ENCODE measurements around the gene UBASH3A. TPM values are rescaled to one million over a fixed set of nuclear protein-coding genes. Genes with fewer than 3 reads are reported as not detected.

The UBASH3A gene
- total RNA-seq, 4 donors from 2014 or later = 0.31 to 0.96 (median 0.79) TPM; not detected in 1

- DNase-seq (ENCODE audit: low spot score) (no peak), ATAC-seq (ENCODE audit: low FRiP score) (peak; percentile 15)
- TF ChIP-seq CTCF (IDR thresholded peaks at IDR 0.05) = no peak
Observed at GRCh38 chr21:42383331-42383730, 20.4 kb upstream of the UBASH3A start.

- DNase-seq (ENCODE audit: low spot score) = no peak
- TF ChIP-seq CTCF (IDR thresholded peaks at IDR 0.05) = no peak
- no peak for ATAC-seq (ENCODE audit: low FRiP score)
Observed at GRCh38 chr21:42384156-42384945, 19.4 kb upstream of the UBASH3A start.

GRCh38 chr21:42384989-42385388 lies 18.7 kb upstream of the UBASH3A start:
- TF ChIP-seq CTCF (IDR thresholded peaks at IDR 0.05) = no peak
- no peak for ATAC-seq (ENCODE audit: low FRiP score)

GRCh38 chr21:42385619-42386018 lies 18.1 kb upstream of the UBASH3A start:
- no peak for TF ChIP-seq CTCF (IDR thresholded peaks at IDR 0.05)
- DNase-seq (ENCODE audit: low spot score) (no peak), ATAC-seq (ENCODE audit: low FRiP score) (no peak)

More at GRCh38 chr21:42384989-42385388, 18.7 kb upstream of the UBASH3A start:
- no peak for DNase-seq (ENCODE audit: low spot score)

GRCh38 chr21:42386034-42386591 lies 17.6 kb upstream of the UBASH3A start:
- DNase-seq (ENCODE audit: low spot score) (no peak), ATAC-seq (ENCODE audit: low FRiP score) (no peak)
- no peak for TF ChIP-seq CTCF (IDR thresholded peaks at IDR 0.05)

GRCh38 chr21:42387164-42387563 lies 16.5 kb upstream of the UBASH3A start:
- DNase-seq (ENCODE audit: low spot score) (no peak), ATAC-seq (ENCODE audit: low FRiP score) (no peak)
- no peak for TF ChIP-seq CTCF (IDR thresholded peaks at IDR 0.05)
